K562 (cell line): ENCODE results near the gene SAMD9L. TPM values are rescaled to one million over a fixed set of nuclear protein-coding genes. Genes with fewer than 3 reads are reported as not detected.

Experiments
- ATAC-seq: fragments of 200-7000 bp; cut with Tn5 transposase; 3 replicates; pipeline ENCODE4 v1.9.1; 2020; ENCODE audit warnings: moderate library complexity
- BruUV-seq: library from RNA; stranded (reverse); fragments of 400-500 nt; replicated peaks from 2 replicates; lab custom pipeline; 2021; lab: Mats Ljungman, UMichigan
- CTCF ChIA-PET: fragments of 300-600 bp; formaldehyde crosslinking; extraction: SDS; loops from one replicate; lab custom pipeline; 2021; ENCODE audit warnings: low intra/inter-chr PET ratio; lab: Yijun Ruan, JAX
- POLR2A ChIA-PET: fragments of 300-600, 350-650 bp; sonication (Branson Sonifier 250); formaldehyde crosslinking; extraction: SDS; loops from one replicate; lab custom pipeline; 2021; ENCODE audit warnings: antibody characterized with exemption, inconsistent platforms; lab: Yijun Ruan, JAX
- DNase-seq, 4 experiments: peaks; one replicate each; pipeline versions ENCODE4 v3.0.0 to v3.0.0-alpha.2; 2011 to 2018; ENCODE audit warnings: low spot score in 3 of 4, mixed read lengths in 3 of 4; ENCODE audit errors: extremely low read depth in 1 of 4
- FAIRE-seq: peaks from 2 replicates; lab custom pipeline; 2011; peaks lifted over from hg19 to GRCh38; lab: Jason Lieb, UNC
- H2AFZ ChIP-seq: 2 replicates; pipeline ENCODE4 v1.6.0; 2011; ENCODE audit warnings: low read depth, low read length, control low read depth, inconsistent platforms
- H3K27ac ChIP-seq: fragments of 200-600 bp; 3 replicates; pipeline ENCODE4 v1.8.0; 2011; ENCODE audit warnings: low read depth, mild to moderate bottlenecking, control low read depth, inconsistent platforms, low read length, moderate library complexity, mixed read lengths; ENCODE audit errors: extremely low read depth
- H3K27me3 ChIP-seq, 2 experiments: fragments of 300-600 bp in 1 of 2; 2 replicates in 1 of 2; 3 replicates in 1 of 2; pipeline versions ENCODE4 v1.6.0 to v1.8.0; 2011; ENCODE audit warnings: inconsistent platforms in 2 of 2, low read length in 2 of 2, mild to moderate bottlenecking in 1 of 2, mixed read lengths in 1 of 2, moderate library complexity in 1 of 2; ENCODE audit not compliant: control insufficient read depth in 2 of 2, insufficient read depth in 2 of 2
- H3K36me3 ChIP-seq: fragments of 300-600 bp; 3 replicates; pipeline ENCODE4 v1.8.0; 2011; ENCODE audit warnings: mild to moderate bottlenecking, low read length, inconsistent platforms; ENCODE audit not compliant: control insufficient read depth, insufficient read depth
- H3K4me1 ChIP-seq, 2 experiments: fragments of 200-600 bp in 1 of 2; replicated peaks in 1 of 2; 2 replicates in 1 of 2; 3 replicates in 1 of 2; pipeline versions ENCODE4 v1.5.1 to v1.8.0; 2011; ENCODE audit warnings: inconsistent platforms in 2 of 2, low read length in 2 of 2, mild to moderate bottlenecking in 1 of 2, mixed read lengths in 1 of 2, moderate library complexity in 1 of 2; ENCODE audit not compliant: control insufficient read depth in 2 of 2, insufficient read depth in 2 of 2
- H3K4me2 ChIP-seq: 2 replicates; pipeline ENCODE4 v1.6.1; 2011; ENCODE audit warnings: low read length, control low read depth, inconsistent platforms, mixed read lengths; ENCODE audit not compliant: insufficient read depth
- H3K4me3 ChIP-seq: fragments of 200-600 bp; sonication (generic), shearing (Covaris generic); 2 replicates; pipeline ENCODE4 v1.5.1; 2016; ENCODE audit warnings: control low read depth, inconsistent platforms
- H3K79me2 ChIP-seq: fragments of 200-600 bp; 3 replicates; pipeline ENCODE4 v1.8.0; 2011; ENCODE audit warnings: low read length, inconsistent platforms; ENCODE audit not compliant: control insufficient read depth, insufficient read depth
- H3K9ac ChIP-seq, 2 experiments: 2 replicates each; pipeline versions ENCODE4 v1.6.0 to v1.6.1; 2011; ENCODE audit warnings: low read depth in 2 of 2, low read length in 2 of 2, control low read depth in 1 of 2, inconsistent platforms in 1 of 2, mild to moderate bottlenecking in 1 of 2, mixed read lengths in 1 of 2; ENCODE audit not compliant: insufficient read depth in 1 of 2
- H3K9me1 ChIP-seq: one replicate; pipeline ENCODE4 v1.6.0; 2011; ENCODE audit warnings: inconsistent platforms, mild to moderate bottlenecking, low read length, moderate library complexity; ENCODE audit not compliant: control insufficient read depth, insufficient read depth
- H3K9me3 ChIP-seq: replicated peaks from 2 replicates; pipeline ENCODE4 v1.5.1; 2011; ENCODE audit warnings: low read depth, low read length, inconsistent platforms; ENCODE audit not compliant: control insufficient read depth, insufficient read depth
- H4K20me1 ChIP-seq: replicated peaks from 2 replicates; pipeline ENCODE4 v1.6.1; 2011; ENCODE audit warnings: low read length, inconsistent platforms, mixed read lengths; ENCODE audit not compliant: control insufficient read depth, insufficient read depth
- CBX5 ChIP-seq: IDR thresholded peaks from 2 replicates; pipeline ENCODE4 v1.6.1; 2014; ENCODE audit warnings: low read depth, borderline replicate concordance
- HNRNPK ChIP-seq: fragments of 200-400 bp; formaldehyde crosslinking; IDR thresholded peaks from one replicate; pipeline ENCODE4 v1.6.1; 2018; ENCODE audit warnings: mild to moderate bottlenecking, low read depth, low read length; ENCODE audit not compliant: poor library complexity, severe bottlenecking
- MAFK ChIP-seq: IDR thresholded peaks from 2 replicates; pipeline ENCODE4 v1.6.1; 2011; ENCODE audit warnings: low read length, improper control_type of control experiment
- MED1 ChIP-seq: sonication (generic); formaldehyde crosslinking; IDR thresholded peaks from 2 replicates; pipeline ENCODE4 v1.8.1; 2023; ENCODE audit warnings: missing genetic modification reagents, borderline replicate concordance
- MYNN ChIP-seq, 2 experiments: sonication (generic); formaldehyde crosslinking in 1 of 2; IDR thresholded peaks; 2 replicates each; pipeline versions ENCODE4 v1.5.0 to v1.6.1; 2016 to 2020; ENCODE audit warnings: antibody characterized with exemption in 1 of 2, missing genetic modification reagents in 1 of 2
- NR4A1 ChIP-seq, 2 experiments: fragments of 250-450 bp in 1 of 2; fragments of 450-650 bp in 1 of 2; sonication (Bioruptor Pico) in 1 of 2; IDR thresholded peaks; 2 replicates each; pipeline versions ENCODE4 v1.4.0 to v1.6.1; 2016 to 2020; ENCODE audit warnings: mild to moderate bottlenecking in 2 of 2, missing compliant biosample characterization in 1 of 2, missing genetic modification characterization in 1 of 2, moderate library complexity in 1 of 2
- PRDM10 ChIP-seq: fragments of 450-650 bp; IDR thresholded peaks from 2 replicates; pipeline ENCODE4 v1.6.1; 2018; ENCODE audit not compliant: partially characterized antibody
- SMAD3 ChIP-seq: fragments of 450-650 bp; formaldehyde crosslinking; conservative IDR thresholded peaks from 2 replicates; pipeline ENCODE4 v1.4.0; 2020; ENCODE audit warnings: mild to moderate bottlenecking
- SNAPC5 ChIP-seq: fragments of 250-450 bp; sonication (Bioruptor Pico); IDR thresholded peaks from 2 replicates; pipeline ENCODE4 v1.8.0; 2021; ENCODE audit warnings: moderate library complexity, mild to moderate bottlenecking, inconsistent platforms
- ZNF311 ChIP-seq: fragments of 250-450 bp; sonication (Bioruptor Pico); IDR thresholded peaks from 2 replicates; pipeline ENCODE4 v1.4.0; 2020; ENCODE audit warnings: mild to moderate bottlenecking, moderate library complexity
- ZNF316 ChIP-seq: fragments of 450-650 bp; IDR thresholded peaks from 2 replicates; pipeline ENCODE4 v1.6.1; 2016
- ZNF584 ChIP-seq: fragments of 200-800 bp; sonication (Bioruptor generic); IDR thresholded peaks from 2 replicates; pipeline ENCODE4 v1.6.1; 2016; ENCODE audit warnings: low read depth, mild to moderate bottlenecking, missing genetic modification characterization, missing compliant biosample characterization
- WGBS: fragments of 100-300 bp; shearing (Covaris generic); methylation state at CpG from one replicate; pipeline ENCODE4 v1.1.6; 2016; ENCODE audit warnings: low coverage, mixed read lengths; ENCODE audit not compliant: insufficient coverage; ENCODE audit errors: missing lambda C conversion rate; 5-methylcytosine and 5-hydroxymethylcytosine counted together
- in situ Hi-C: fragments of 300-500 bp; cut with MboI; formaldehyde crosslinking; loops from 4 replicates; pipeline ENCODE4 v1.15.0; 2018; ENCODE audit warnings: inconsistent platforms, mixed read lengths
- intact Hi-C: fragments of 100-400 bp; cut with micrococcal nuclease; formaldehyde crosslinking; loops from 2 replicates; pipeline ENCODE4 v1.14.2; 2022
- polyA plus RNA-seq, 8 experiments: library from polyadenylated mRNA; depleted of rRNA in 4 of 8; stranded (reverse) in 5 of 8; unstranded in 3 of 8; fragments of >200 nt; fragmentation: Nextera tagmentation in 2 of 8; fragmentation: Illumina TruSeq in 1 of 8; extraction: Ambion mirVana in 2 of 8; extraction: Trizol in 1 of 8; gene quantifications; 2 replicates each; pipeline versions ENCODE4 v1.2.1 to v1.2.3, GENCODE V29; 2011 to 2014; ENCODE audit warnings: inconsistent platforms in 1 of 8, missing spikeins in 1 of 8
- total RNA-seq, 7 experiments: library from RNA; depleted of rRNA in 6 of 7; stranded (reverse); fragments of >200 nt in 6 of 7; fragmentation: Illumina TruSeq in 2 of 7; extraction: Trizol in 2 of 7; gene quantifications; 2 replicates each; pipeline versions ENCODE4 v1.2.1 to v1.2.3, GENCODE V29; 2011 to 2021; ENCODE audit warnings: low replicate concordance in 1 of 7
- TF ChIP-seq, protein P1 (sequence below): fragments of 450-650 bp; IDR thresholded peaks from 2 replicates; pipeline ENCODE4 v1.6.1; 2016

Gene SAMD9L
- total and polyA plus RNA-seq, 9 of the 15 experiments (the other 6 are each of a cell fraction or from before 2014, with no cell fraction given) = 0.15 to 1.0 (median 0.48) TPM

GRCh38 chr7:93146472-93147141 lies 1.6 kb downstream of the SAMD9L start (continued):
- TF ChIP-seq PRDM10 (peak; percentile 93), MAFK (peak; percentile 38; the same call in 1 of the 2 replicates), ZNF316 (peak; percentile 86)
- TF ChIP-seq, protein P1, sequence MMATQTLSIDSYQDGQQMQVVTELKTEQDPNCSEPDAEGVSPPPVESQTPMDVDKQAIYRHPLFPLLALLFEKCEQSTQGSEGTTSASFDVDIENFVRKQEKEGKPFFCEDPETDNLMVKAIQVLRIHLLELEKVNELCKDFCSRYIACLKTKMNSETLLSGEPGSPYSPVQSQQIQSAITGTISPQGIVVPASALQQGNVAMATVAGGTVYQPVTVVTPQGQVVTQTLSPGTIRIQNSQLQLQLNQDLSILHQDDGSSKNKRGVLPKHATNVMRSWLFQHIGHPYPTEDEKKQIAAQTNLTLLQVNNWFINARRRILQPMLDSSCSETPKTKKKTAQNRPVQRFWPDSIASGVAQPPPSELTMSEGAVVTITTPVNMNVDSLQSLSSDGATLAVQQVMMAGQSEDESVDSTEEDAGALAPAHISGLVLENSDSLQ = peak; percentile 37; the same call in 1 of the 2 replicates

DNA sequence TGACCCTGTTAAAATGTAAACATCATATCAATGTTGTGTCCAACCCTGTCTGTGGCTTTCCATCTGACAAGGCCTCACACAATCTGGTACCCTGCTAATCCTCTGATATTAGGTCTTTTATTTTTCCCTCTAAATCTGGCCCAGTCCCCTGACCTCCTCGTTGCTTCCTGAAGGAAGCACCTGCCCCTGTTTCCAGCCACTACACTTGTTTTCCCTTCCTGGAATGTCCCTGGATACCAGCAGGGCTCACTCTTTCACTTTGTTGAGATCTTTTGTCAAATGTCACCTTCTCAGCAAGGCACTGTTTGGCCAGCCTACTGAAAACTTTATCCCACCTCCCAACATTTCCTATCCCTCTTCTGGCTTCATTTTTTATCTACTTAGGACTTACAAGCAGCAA lies 2.1 kb downstream of the SAMD9L start:
- no peaks in the 10 kb centered on the region for H4K20me1 ChIP-seq
- no peak for DNase-seq
- ChIA-PET CTCF (no interaction called here), POLR2A (no interaction called here)
- no peaks in the 10 kb centered on the region for H3K79me2 ChIP-seq
- intact Hi-C loops = loop anchor here (2.0 kb wide), 1 partner anchor 27 kb away; no protein-coding TSS in a partner anchor
- no peak for ATAC-seq
- 17% methylated on average over 1 of the region's 1 CpG for WGBS
- H3K4me2 ChIP-seq = no peak overlapping the region
- no peak overlapping the region for H3K4me3 ChIP-seq
- no peaks in the 10 kb centered on the region for H3K9me3 ChIP-seq
- H3K27ac ChIP-seq = no peak overlapping the region
- H3K9me1 ChIP-seq = no peaks in the 10 kb centered on the region
- no peaks in the 10 kb centered on the region for H3K36me3 ChIP-seq
- in situ Hi-C loops = no loop called here
- no peaks in the 10 kb centered on the region; a peak in 1 of 5 replicates for H3K27me3 ChIP-seq
- H2AFZ ChIP-seq = no peak overlapping the region
- H3K4me1 ChIP-seq = peaks cover 0 to 12% of the 10 kb centered on the region in 2 experiments; a peak in 1 of 5 replicates
- BruUV-seq = no TSS peak
- H3K9ac ChIP-seq = no peak overlapping the region
- no peak for FAIRE-seq
- TF ChIP-seq HNRNPK (no peak), SMAD3 (CRISPR knock-in tag) (no peak), NR4A1 (CRISPR knock-in tag; IDR thresholded peaks at IDR 0.05) (no peak), NR4A1 (tag; IDR thresholded peaks at IDR 0.05) (no peak), ZNF584 (CRISPR knock-in tag) (no peak), CBX5 (no peak), SNAPC5 (CRISPR knock-in tag) (no peak), MED1 (CRISPR knock-in tag) (no peak), ZNF311 (CRISPR knock-in tag) (no peak), MYNN (IDR thresholded peaks at IDR 0.05) (no peak), MYNN (CRISPR knock-in tag; IDR thresholded peaks at IDR 0.05) (no peak)
